Mammary epithelial cell (primary cell): Measurements from ENCODE around the gene RTTN.

Experiments used
- CTCF ChIP-seq, 2 donors: IDR thresholded peaks in 1 of 2; conservative IDR thresholded peaks in 1 of 2; 2 replicates each; pipeline ENCODE4 v1.5.1; 2011 to 2012; ENCODE audit warnings: inconsistent platforms in 2 of 2, low read length in 2 of 2, mild to moderate bottlenecking in 2 of 2, control low read depth in 1 of 2, low read depth in 1 of 2; ENCODE audit not compliant: insufficient read depth in 1 of 2; ENCODE audit errors: extremely low read depth in 1 of 2
- EZH2 ChIP-seq: IDR thresholded peaks from 2 replicates; pipeline ENCODE4 v1.6.1; 2012; ENCODE audit warnings: low read length, inconsistent platforms, borderline replicate concordance

GRCh38 chr18:69963196-69963595, 242.3 kb downstream of the RTTN start:
- TF ChIP-seq CTCF (conservative IDR thresholded peaks at IDR 0.05 in 1 of 2, IDR thresholded peaks at IDR 0.05 in 1 of 2; ENCODE audit: extremely low read depth in 1 of 2, insufficient read depth in 1 of 2, low read depth in 1 of 2, low read length in 2 of 2), result no peak
- no peak for TF ChIP-seq EZH2
